ENCODE measurements around the gene ME1.

The ME1 gene

GRCh38 chr6:83190626-83191025, 240.2 kb downstream of the ME1 start:
- no peak for DNase-seq (ENCODE audit: low read depth in 3 of 3)

- DNase-seq (ENCODE audit: low read depth in 3 of 3): no peak
Measured at GRCh38 chr6:83188501-83188900, 242.3 kb downstream of the ME1 start.

DNA sequence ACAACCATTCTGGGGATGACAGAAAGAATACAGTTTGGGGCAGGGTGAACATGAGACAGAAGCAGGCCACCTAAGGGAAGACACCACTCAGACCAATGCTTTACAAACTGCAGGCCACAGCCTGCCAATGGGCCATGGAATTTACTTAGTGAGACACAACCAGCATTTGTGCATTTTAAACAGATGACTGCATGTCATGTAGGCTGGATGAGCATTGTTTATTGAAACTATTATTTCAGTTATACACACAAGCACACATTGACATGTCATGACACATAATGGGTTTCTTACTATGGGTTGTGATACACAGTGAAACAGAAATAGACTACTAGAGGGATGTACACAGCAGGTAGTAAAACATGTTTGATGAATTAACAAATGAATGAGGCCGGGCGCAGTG, 245.8 kb downstream of the ME1 start:
- no peak for DNase-seq (ENCODE audit: low read depth in 3 of 3)

DNA sequence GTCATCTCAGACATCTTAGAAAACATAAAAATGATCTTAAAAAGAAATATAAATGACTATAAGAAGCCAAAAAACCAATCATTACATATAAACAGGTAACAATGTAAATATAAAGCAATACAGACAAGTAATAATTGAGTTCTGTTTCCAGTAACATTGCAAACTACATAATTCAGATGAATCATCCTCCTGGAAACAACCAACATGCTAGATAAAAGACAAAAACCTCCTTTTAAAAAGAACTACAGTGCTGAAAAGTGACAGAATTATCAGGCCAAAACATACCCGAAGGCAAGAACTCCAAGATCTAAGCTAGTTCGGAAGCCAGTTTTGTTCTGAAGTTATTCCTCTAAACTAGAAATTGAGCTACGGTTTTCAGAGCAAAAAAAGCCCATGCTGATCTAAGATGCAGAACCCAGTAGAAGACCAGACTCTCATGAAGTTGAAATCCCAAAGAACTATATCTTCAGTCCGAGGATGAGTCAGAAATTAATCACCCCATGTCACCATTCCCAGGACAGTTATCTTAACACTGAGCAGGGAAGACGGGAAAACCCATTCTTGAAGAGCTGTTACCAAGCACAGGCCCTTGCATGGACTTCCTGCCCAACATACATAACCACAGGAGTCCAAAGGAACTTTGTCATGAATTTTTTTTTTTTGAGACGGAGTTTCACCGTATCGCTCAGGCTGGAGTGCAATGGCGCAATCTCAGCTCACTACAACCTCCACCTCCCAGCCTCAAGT, 247.6 kb downstream of the ME1 start:
- DNase-seq (ENCODE audit: low read depth in 3 of 3): no peak

- no peak for DNase-seq (ENCODE audit: low read depth in 3 of 3)
Measured at GRCh38 chr6:83182114-83182513, 248.7 kb downstream of the ME1 start.

GRCh38 chr6:83180426-83180950, 250.4 kb downstream of the ME1 start:
- DNase-seq (ENCODE audit: low read depth in 3 of 3): no peak

- no peak for DNase-seq (ENCODE audit: low read depth in 3 of 3)
Measured at GRCh38 chr6:83176246-83176645, 254.6 kb downstream of the ME1 start.

DNA sequence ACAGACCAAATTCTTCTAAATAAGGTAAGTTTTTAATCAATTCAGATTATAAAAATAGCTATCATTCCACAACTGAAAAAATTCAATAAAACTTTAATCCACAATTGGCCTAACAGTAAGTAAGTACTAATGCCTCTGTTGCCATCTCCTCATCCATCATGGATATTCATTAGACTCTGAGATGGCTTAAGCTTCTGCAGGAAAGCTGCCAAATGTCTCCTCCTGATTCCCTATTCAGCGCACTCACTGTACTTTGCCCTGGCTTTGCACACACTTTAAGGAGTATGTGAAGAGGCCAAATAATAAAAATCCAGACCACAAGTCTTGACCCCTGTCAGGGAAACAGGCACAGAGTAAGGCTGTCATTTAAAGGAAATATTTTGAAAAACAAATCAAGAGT, 261.3 kb downstream of the ME1 start:
- DNase-seq (ENCODE audit: low read depth in 3 of 3): no peak

- no peak for DNase-seq (ENCODE audit: low read depth in 3 of 3)
Measured at GRCh38 chr6:83169106-83169505, 261.7 kb downstream of the ME1 start.

GRCh38 chr6:83168556-83168955, 262.3 kb downstream of the ME1 start:
- DNase-seq (ENCODE audit: low read depth in 3 of 3): no peak

- DNase-seq (ENCODE audit: low read depth in 3 of 3): no peak
Measured at GRCh38 chr6:83167726-83168278, 263.0 kb downstream of the ME1 start.
